HTERT RPE-1 (cell line): ENCODE measurements around the gene FLNB.

Experiments used
- in situ Hi-C: fragments of 300-500 bp; cut with MboI; formaldehyde crosslinking; loops from 4 replicates; pipeline ENCODE4 v1.14.3; 2020; ENCODE audit warnings: low sequenced_read_pairs

Gene FLNB

GRCh38 chr3:58073301-58074108 lies 65.3 kb downstream of the FLNB start:
- in situ Hi-C loops = no loop called here

- in situ Hi-C loops = no loop called here
These were observed 66.0 kb downstream of the FLNB start for GRCh38 chr3:58074116-58074715.

GRCh38 chr3:58074997-58075396 lies 66.8 kb downstream of the FLNB start:
- in situ Hi-C loops = no loop called here

GRCh38 chr3:58077596-58078285 lies 69.5 kb downstream of the FLNB start:
- in situ Hi-C loops = no loop called here

DNA sequence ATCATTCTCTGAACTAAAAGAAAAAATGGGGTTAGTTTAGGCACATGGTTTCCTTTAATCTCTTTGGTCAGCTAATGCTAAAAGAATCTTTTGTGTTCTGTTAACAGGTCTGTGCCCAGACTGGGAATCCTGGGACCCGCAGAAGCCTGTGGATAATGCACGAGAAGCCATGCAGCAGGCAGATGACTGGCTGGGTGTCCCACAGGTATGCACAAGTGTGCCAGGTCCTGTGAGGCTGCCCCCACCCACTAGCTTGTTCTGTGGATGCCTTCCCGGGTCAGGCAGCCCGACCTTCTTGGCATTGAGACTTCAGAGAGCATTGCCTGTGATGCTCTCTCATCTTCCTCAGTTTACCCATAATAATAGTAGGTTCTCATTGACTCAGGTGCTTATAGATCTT lies 70.4 kb downstream of the FLNB start:
- in situ Hi-C loops = no loop called here

DNA sequence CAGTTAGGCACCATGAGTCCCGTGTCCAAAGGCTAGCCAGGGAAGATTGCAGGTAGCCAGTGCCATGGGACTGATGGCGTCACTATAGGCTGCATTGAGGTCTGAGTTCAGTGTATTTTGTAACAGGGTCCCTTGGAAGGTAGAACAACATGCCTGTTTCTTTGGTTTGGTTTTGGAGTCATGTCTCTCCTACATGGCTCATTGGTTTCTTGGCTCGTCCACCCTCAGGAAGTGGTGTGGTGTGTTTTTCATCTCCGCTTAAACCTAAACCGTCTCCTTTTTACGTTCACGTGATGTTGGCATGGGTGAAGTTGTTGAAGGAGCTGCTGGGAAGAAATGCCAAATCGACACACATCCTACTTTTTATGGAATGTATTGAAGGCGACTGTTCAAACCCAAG lies 71.6 kb downstream of the FLNB start:
- in situ Hi-C loops = no loop called here

GRCh38 chr3:58082047-58082446 lies 73.8 kb downstream of the FLNB start:
- in situ Hi-C loops = no loop called here

GRCh38 chr3:58084166-58084565 lies 75.9 kb downstream of the FLNB start:
- in situ Hi-C loops = no loop called here

DNA sequence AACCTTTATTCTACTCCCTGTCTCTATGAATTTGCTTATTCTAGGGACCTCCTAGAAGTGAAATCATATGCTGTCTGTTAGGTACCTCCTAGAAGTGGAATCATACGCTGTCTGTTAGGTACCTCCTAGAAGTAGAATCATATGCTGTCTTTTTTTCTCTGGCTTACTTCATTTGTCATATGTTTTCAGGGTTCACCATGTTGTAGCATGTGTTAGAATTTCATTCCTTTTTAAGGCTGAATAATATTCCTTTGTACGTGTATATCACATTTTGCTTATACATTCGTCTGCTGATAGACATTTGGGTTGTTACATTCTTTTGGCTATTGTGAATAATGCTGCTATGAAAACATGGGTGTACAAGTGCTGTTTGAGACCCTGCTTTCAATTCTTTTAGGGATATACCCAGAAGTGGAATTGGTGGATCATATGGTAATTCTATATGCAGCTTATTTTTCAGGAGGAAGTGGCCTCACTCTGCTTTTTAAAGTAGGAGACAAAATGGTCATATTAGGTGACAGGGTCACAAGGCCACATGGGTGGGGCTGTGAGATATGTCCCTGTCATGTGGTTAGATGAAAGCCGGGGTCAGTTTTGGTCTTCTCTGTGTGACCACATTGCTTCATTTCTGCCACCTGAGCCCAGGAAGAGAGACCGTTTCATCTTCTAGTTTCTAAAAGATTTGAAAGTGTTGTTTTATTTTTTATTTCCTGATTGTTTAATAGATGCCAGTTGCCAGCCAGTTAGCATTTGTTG lies 76.7 kb downstream of the FLNB start:
- in situ Hi-C loops = no loop called here

GRCh38 chr3:58085616-58086015 lies 77.4 kb downstream of the FLNB start:
- in situ Hi-C loops = no loop called here

DNA sequence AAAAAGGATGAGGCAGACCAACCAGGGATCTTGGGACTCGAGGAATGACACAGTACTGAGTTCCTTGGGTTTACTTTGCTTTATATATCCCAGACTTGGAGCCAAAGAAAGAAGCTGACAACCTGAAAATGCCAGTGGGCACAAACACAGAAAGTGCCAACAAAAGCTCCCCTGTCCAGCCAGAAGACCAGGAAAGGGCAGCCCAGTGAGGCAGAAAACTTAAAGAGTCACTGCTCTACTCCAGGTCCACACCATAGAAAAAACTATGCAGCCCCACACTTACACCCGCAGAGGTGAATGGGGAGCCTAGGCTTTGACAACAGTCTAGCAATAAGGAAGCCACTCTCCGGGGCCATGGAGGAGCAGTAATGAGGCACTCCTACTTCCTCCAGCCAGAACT lies 80.3 kb downstream of the FLNB start:
- in situ Hi-C loops = no loop called here

GRCh38 chr3:58090351-58090750 lies 82.1 kb downstream of the FLNB start:
- in situ Hi-C loops = no loop called here

DNA sequence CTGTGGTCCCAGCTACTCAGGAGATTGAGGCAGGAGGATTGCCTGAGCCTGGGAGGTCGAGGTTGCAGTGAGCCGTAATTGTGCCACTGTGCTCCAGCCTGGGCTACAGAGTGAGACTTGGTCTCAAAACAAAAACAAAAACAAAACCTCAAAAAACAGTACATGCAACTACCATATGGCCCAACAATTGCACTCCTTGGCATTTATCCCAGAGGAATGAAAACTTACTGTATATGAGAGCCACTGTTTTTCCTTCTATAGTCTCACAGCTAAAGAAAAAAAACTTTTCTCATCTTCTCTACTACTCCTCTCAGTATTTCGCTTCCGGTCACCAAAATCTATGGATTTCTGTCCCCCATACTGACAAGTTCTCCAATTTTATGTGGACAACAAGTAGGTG lies 84.3 kb downstream of the FLNB start:
- in situ Hi-C loops = no loop called here

GRCh38 chr3:58093574-58094195 lies 85.5 kb downstream of the FLNB start:
- in situ Hi-C loops = no loop called here

DNA sequence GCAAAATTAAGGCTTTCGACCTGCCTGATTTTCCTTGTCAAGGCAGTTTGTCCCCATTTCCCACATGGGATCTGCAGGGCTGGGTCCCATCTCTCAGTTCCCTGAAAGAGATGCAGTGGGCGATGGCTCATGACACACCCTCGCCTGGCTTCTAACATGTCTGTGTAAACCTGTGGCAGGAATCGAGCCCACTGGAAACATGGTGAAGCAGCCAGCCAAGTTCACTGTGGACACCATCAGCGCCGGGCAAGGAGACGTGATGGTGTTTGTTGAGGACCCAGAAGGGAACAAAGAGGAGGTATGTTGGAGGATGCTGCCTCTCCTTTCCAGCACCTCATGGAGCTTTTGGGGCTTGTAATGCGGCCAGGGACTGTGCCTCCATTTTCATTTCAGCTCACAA lies 86.4 kb downstream of the FLNB start:
- in situ Hi-C loops = no loop called here

- in situ Hi-C loops = no loop called here
These were observed 87.4 kb downstream of the FLNB start for GRCh38 chr3:58095603-58096138.

DNA sequence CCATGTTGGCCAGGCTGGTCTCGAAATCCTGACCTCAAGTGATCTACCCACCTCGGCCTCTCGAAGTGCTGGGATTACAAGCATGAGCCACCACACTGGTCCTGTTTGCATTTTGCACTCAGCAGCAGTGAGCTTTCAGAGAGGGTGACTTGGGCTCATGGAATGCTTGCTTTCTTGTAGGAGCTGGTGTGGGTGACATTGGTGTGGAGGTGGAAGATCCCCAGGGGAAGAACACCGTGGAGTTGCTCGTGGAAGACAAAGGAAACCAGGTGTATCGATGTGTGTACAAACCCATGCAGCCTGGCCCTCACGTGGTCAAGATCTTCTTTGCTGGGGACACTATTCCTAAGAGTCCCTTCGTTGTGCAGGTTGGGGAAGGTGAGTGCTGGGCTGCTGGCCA lies 90.3 kb downstream of the FLNB start:
- in situ Hi-C loops = no loop called here

- in situ Hi-C loops = no loop called here
These were observed 91.6 kb downstream of the FLNB start for GRCh38 chr3:58099865-58100264.

GRCh38 chr3:58101499-58102389 lies 93.5 kb downstream of the FLNB start:
- in situ Hi-C loops = no loop called here

GRCh38 chr3:58102390-58102750 lies 94.1 kb downstream of the FLNB start:
- in situ Hi-C loops = no loop called here
